ENCODE results near the gene EAPP. TPM values are rescaled to one million over a fixed set of nuclear protein-coding genes. Genes with fewer than 3 reads are reported as not detected.
"Not testable (repeated sequence)": the region's sequence is repeated elsewhere in the genome, so short reads cannot be mapped to it uniquely, and the experiment has no call there.

Gene EAPP
- total RNA-seq, 2 experiments from 2014 or later, result 28.6 to 35.8 TPM

- Histone ChIP-seq H3K4me1 (ENCODE audit: insufficient read depth, low read length, poor library complexity, severe bottlenecking) (peaks cover 16% of the 10 kb centered on the region), H3K4me2 (ENCODE audit: low read length) (peak overlapping the region; percentile 76), H3K9me2 (ENCODE audit: insufficient read depth, low read length) (no peaks in the 10 kb centered on the region), H3K9me3 (ENCODE audit: low read length) (no peaks in the 10 kb centered on the region), H3K4me3 (ENCODE audit: low read depth, low read length, poor library complexity, severe bottlenecking) (peak overlapping the region; percentile 99), H3K36me3 (ENCODE audit: insufficient read depth, low read length) (peaks cover 19% of the 10 kb centered on the region; the same call in 1 of the 2 replicates), H3K79me2 (ENCODE audit: insufficient read depth, low read depth, low read length) (peaks cover 26% of the 10 kb centered on the region), H3K27ac (ENCODE audit: low read depth, low read length, poor library complexity, severe bottlenecking) (peak overlapping the region; percentile 54), H4K20me1 (ENCODE audit: insufficient read depth, low read length) (0 out of 2 replicates have a peak, but pooled peaks cover 5% of the 10 kb centered on the region), H2AFZ (ENCODE audit: low read length) (peak overlapping the region; percentile 94)
- ChIA-PET POLR2A (interaction anchor here (0.9 kb wide), 1 partner anchor 102 kb away, joined by 3 read pairs; no protein-coding TSS in a partner anchor), CTCF (ENCODE audit: unreplicated experiment) (no interaction called here)
- TSS peak; percentile 87 for BruUV-seq (replicated peaks)
- TF ChIP-seq EZH2phosphoT487 (IDR thresholded peaks at IDR 0.05; ENCODE audit: borderline replicate concordance, low read depth, low read length), result no peak
- TF ChIP-seq CTCF (conservative IDR thresholded peaks at IDR 0.05; ENCODE audit: low read length), result no peak
- no peak for DNase-seq (ENCODE audit: low spot score)
- intact Hi-C loops (cut with micrococcal nuclease; ENCODE audit: unreplicated experiment), result loop anchor here (5.0 kb wide), 1 partner anchor 77 kb away; the partner anchor contains the start of gene SPTSSA
These were observed 562 bp downstream of the EAPP start for GRCh38 chr14:34538871-34539406.

- intact Hi-C loops (cut with micrococcal nuclease; ENCODE audit: unreplicated experiment), result loop anchor here (5.0 kb wide), 1 partner anchor 76 kb away; the partner anchor contains the start of gene SPTSSA
- H3K9me2 ChIP-seq (ENCODE audit: insufficient read depth, low read length); H2AFZ ChIP-seq (ENCODE audit: low read length); CTCF ChIA-PET (ENCODE audit: unreplicated experiment); H4K20me1 ChIP-seq (ENCODE audit: insufficient read depth, low read length); BruUV-seq (replicated peaks); H3K9me3 ChIP-seq (ENCODE audit: low read length); DNase-seq (ENCODE audit: low spot score); H3K27ac ChIP-seq (ENCODE audit: low read depth, low read length, poor library complexity, severe bottlenecking): not testable (repeated sequence)
- Histone ChIP-seq H3K79me2 (ENCODE audit: insufficient read depth, low read depth, low read length) (peaks cover 26% of the 10 kb centered on the region), H3K36me3 (ENCODE audit: insufficient read depth, low read length) (peaks cover 27% of the 10 kb centered on the region), H3K4me3 (ENCODE audit: low read depth, low read length, poor library complexity, severe bottlenecking) (peak overlapping the region; percentile 99), H3K4me2 (ENCODE audit: low read length) (peak overlapping the region; percentile 76), H3K4me1 (ENCODE audit: insufficient read depth, low read length, poor library complexity, severe bottlenecking) (peaks cover 16% of the 10 kb centered on the region)
- POLR2A ChIA-PET, result interaction anchor here (0.9 kb wide), 1 partner anchor 101 kb away, joined by 3 read pairs; no protein-coding TSS in a partner anchor
These were observed 1.4 kb downstream of the EAPP start for GRCh38 chr14:34538096-34538495.

GRCh38 chr14:34537677-34538009 is 1.9 kb downstream of the EAPP start:
- Histone ChIP-seq H3K36me3 (ENCODE audit: insufficient read depth, low read length) (peaks cover 32% of the 10 kb centered on the region), H3K79me2 (ENCODE audit: insufficient read depth, low read depth, low read length) (peaks cover 26% of the 10 kb centered on the region), H3K4me2 (ENCODE audit: low read length) (no peak overlapping the region), H4K20me1 (ENCODE audit: insufficient read depth, low read length) (0 out of 2 replicates have a peak, but pooled peaks cover 5% of the 10 kb centered on the region), H3K9me2 (ENCODE audit: insufficient read depth, low read length) (no peaks in the 10 kb centered on the region), H3K4me3 (ENCODE audit: low read depth, low read length, poor library complexity, severe bottlenecking) (no peak overlapping the region), H3K27ac (ENCODE audit: low read depth, low read length, poor library complexity, severe bottlenecking) (no peak overlapping the region), H3K4me1 (ENCODE audit: insufficient read depth, low read length, poor library complexity, severe bottlenecking) (peaks cover 16% of the 10 kb centered on the region), H3K9me3 (ENCODE audit: low read length) (no peaks in the 10 kb centered on the region), H2AFZ (ENCODE audit: low read length) (no peak overlapping the region)
- no peak for DNase-seq (ENCODE audit: low spot score)
- TF ChIP-seq EZH2phosphoT487 (IDR thresholded peaks at IDR 0.05; ENCODE audit: borderline replicate concordance, low read depth, low read length) (no peak), CTCF (conservative IDR thresholded peaks at IDR 0.05; ENCODE audit: low read length) (no peak)
- no TSS peak for BruUV-seq (replicated peaks)
- intact Hi-C loops (cut with micrococcal nuclease; ENCODE audit: unreplicated experiment), result loop anchor here (5.0 kb wide), 1 partner anchor 75 kb away; the partner anchor contains the start of gene SPTSSA
- CTCF ChIA-PET (ENCODE audit: unreplicated experiment), result no interaction called here
- POLR2A ChIA-PET, result no interaction called here

Measured in OCI-LY7 (cell line).